ENCODE data around the gene POU6F2. TPM values are rescaled to one million over a fixed set of nuclear protein-coding genes. Genes with fewer than 3 reads are reported as not detected.
A peak's percentile ranks its signal among the peaks of the same experiment; 100 is the strongest.
"Not testable (repeated sequence)": the region's sequence is repeated elsewhere in the genome, so short reads cannot be mapped to it uniquely, and the experiment has no call there.

Gene POU6F2
- total RNA-seq: not detected in 2 replicates

- no peak for DNase-seq (ENCODE audit: low read depth, low spot score)
Measured at GRCh38 chr7:38977685-38978084, at the start of gene POU6F2. POU6F2 (plus strand) TSS chr7:38977909; CDS start chr7:38977954, 45 bp downstream.

GRCh38 chr7:38928506-38928905 lies 49.2 kb upstream of the POU6F2 start:
- no peak for DNase-seq (ENCODE audit: low read depth, low spot score)

- DNase-seq (ENCODE audit: low read depth, low spot score): peak; percentile 22
Measured at GRCh38 chr7:38929460-38930171, 48.1 kb upstream of the POU6F2 start.

GRCh38 chr7:38932509-38933168 lies 45.1 kb upstream of the POU6F2 start:
- no peak for DNase-seq (ENCODE audit: low read depth, low spot score)

- no peak for DNase-seq (ENCODE audit: low read depth, low spot score)
Measured at GRCh38 chr7:38934051-38934450, 43.7 kb upstream of the POU6F2 start.

- no peak for DNase-seq (ENCODE audit: low read depth, low spot score)
Measured at GRCh38 chr7:38934536-38934935, 43.2 kb upstream of the POU6F2 start.

GRCh38 chr7:38936641-38937040 lies 41.1 kb upstream of the POU6F2 start:
- DNase-seq (ENCODE audit: low read depth, low spot score): no peak

GRCh38 chr7:38938001-38938485 lies 39.7 kb upstream of the POU6F2 start:
- no peak for DNase-seq (ENCODE audit: low read depth, low spot score)

GRCh38 chr7:38938589-38938988 lies 39.1 kb upstream of the POU6F2 start:
- no peak for DNase-seq (ENCODE audit: low read depth, low spot score)

- no peak for DNase-seq (ENCODE audit: low read depth, low spot score)
Measured at GRCh38 chr7:38940774-38941173, 36.9 kb upstream of the POU6F2 start.

- DNase-seq (ENCODE audit: low read depth, low spot score): no peak
Measured at GRCh38 chr7:38942431-38943051, 35.2 kb upstream of the POU6F2 start.

GRCh38 chr7:38947541-38947940 lies 30.2 kb upstream of the POU6F2 start:
- DNase-seq (ENCODE audit: low read depth, low spot score): not testable (repeated sequence)

GRCh38 chr7:38950309-38950708 lies 27.4 kb upstream of the POU6F2 start:
- DNase-seq (ENCODE audit: low read depth, low spot score): no peak

- no peak for DNase-seq (ENCODE audit: low read depth, low spot score)
Measured at GRCh38 chr7:38951213-38951612, 26.5 kb upstream of the POU6F2 start.

- DNase-seq (ENCODE audit: low read depth, low spot score): no peak
Measured at GRCh38 chr7:38953227-38953626, 24.5 kb upstream of the POU6F2 start.

GRCh38 chr7:38953971-38954370 lies 23.7 kb upstream of the POU6F2 start:
- no peak for DNase-seq (ENCODE audit: low read depth, low spot score)

- no peak for DNase-seq (ENCODE audit: low read depth, low spot score)
Measured at GRCh38 chr7:38955892-38956291, 21.8 kb upstream of the POU6F2 start.

- no peak for DNase-seq (ENCODE audit: low read depth, low spot score)
Measured at GRCh38 chr7:38962028-38962427, 15.7 kb upstream of the POU6F2 start.

- no peak for DNase-seq (ENCODE audit: low read depth, low spot score)
Measured at GRCh38 chr7:38964921-38965320, 12.8 kb upstream of the POU6F2 start.

- DNase-seq (ENCODE audit: low read depth, low spot score): no peak
Measured at GRCh38 chr7:38973760-38974159, 3.9 kb upstream of the POU6F2 start.

- no peak for DNase-seq (ENCODE audit: low read depth, low spot score)
Measured at GRCh38 chr7:38975944-38976392, 1.7 kb upstream of the POU6F2 start.

- no peak for DNase-seq (ENCODE audit: low read depth, low spot score)
Measured at GRCh38 chr7:38978491-38978890, 782 bp downstream of the POU6F2 start.

All from pulmonary artery endothelial cell (primary cell).